ENCODE results near the gene RASAL2. TPM values are rescaled to one million over a fixed set of nuclear protein-coding genes. Genes with fewer than 3 reads are reported as not detected.

The RASAL2 gene
- total RNA-seq, 1 experiment from 2014 or later = 5.3 TPM

- no peak for DNase-seq (ENCODE audit: low spot score)
Measured at GRCh38 chr1:178456472-178456871, 362.6 kb downstream of the RASAL2 start.

GRCh38 chr1:178457651-178458050 lies 363.7 kb downstream of the RASAL2 start:
- DNase-seq (ENCODE audit: low spot score) = no peak

GRCh38 chr1:178458203-178458602 lies 364.3 kb downstream of the RASAL2 start:
- no peak for DNase-seq (ENCODE audit: low spot score)

GRCh38 chr1:178461104-178461503 lies 367.2 kb downstream of the RASAL2 start:
- no peak for DNase-seq (ENCODE audit: low spot score)

- DNase-seq (ENCODE audit: low spot score) = no peak
Measured at GRCh38 chr1:178461701-178462100, 367.8 kb downstream of the RASAL2 start.

- no peak for DNase-seq (ENCODE audit: low spot score)
Measured at GRCh38 chr1:178464141-178464540, 370.2 kb downstream of the RASAL2 start.

GRCh38 chr1:178464566-178464965 lies 370.7 kb downstream of the RASAL2 start:
- DNase-seq (ENCODE audit: low spot score) = no peak

GRCh38 chr1:178465011-178465410 lies 371.1 kb downstream of the RASAL2 start:
- DNase-seq (ENCODE audit: low spot score) = no peak

- DNase-seq (ENCODE audit: low spot score) = no peak
Measured at GRCh38 chr1:178467837-178468236, 373.9 kb downstream of the RASAL2 start.

GRCh38 chr1:178470411-178470960 lies 376.6 kb downstream of the RASAL2 start:
- no peak for DNase-seq (ENCODE audit: low spot score)

GRCh38 chr1:178472531-178472930 lies 378.6 kb downstream of the RASAL2 start:
- no peak for DNase-seq (ENCODE audit: low spot score)

- DNase-seq (ENCODE audit: low spot score) = no peak
Measured at GRCh38 chr1:178477373-178477772, 383.5 kb downstream of the RASAL2 start.

GRCh38 chr1:178477841-178478240 lies 383.9 kb downstream of the RASAL2 start:
- no peak for DNase-seq (ENCODE audit: low spot score)

- no peak for DNase-seq (ENCODE audit: low spot score)
Measured at GRCh38 chr1:178483251-178483957, 389.5 kb downstream of the RASAL2 start.

GRCh38 chr1:178484698-178485225 lies 390.9 kb downstream of the RASAL2 start:
- DNase-seq (ENCODE audit: low spot score) = no peak

GRCh38 chr1:178485541-178485981 lies 391.7 kb downstream of the RASAL2 start:
- no peak for DNase-seq (ENCODE audit: low spot score)

- no peak for DNase-seq (ENCODE audit: low spot score)
Measured at GRCh38 chr1:178486100-178487069, 392.5 kb downstream of the RASAL2 start.

GRCh38 chr1:178487070-178487615 lies 393.2 kb downstream of the RASAL2 start:
- no peak for DNase-seq (ENCODE audit: low spot score)

GRCh38 chr1:178488393-178488792 lies 394.5 kb downstream of the RASAL2 start:
- DNase-seq (ENCODE audit: low spot score) = no peak

GRCh38 chr1:178489399-178489798 lies 395.5 kb downstream of the RASAL2 start:
- no peak for DNase-seq (ENCODE audit: low spot score)

- no peak for DNase-seq (ENCODE audit: low spot score)
Measured at GRCh38 chr1:178490136-178490535, 396.2 kb downstream of the RASAL2 start.

GRCh38 chr1:178490967-178491366 lies 397.1 kb downstream of the RASAL2 start:
- no peak for DNase-seq (ENCODE audit: low spot score)
